Vagina (tissue), 1 donor: ENCODE results near the gene GPR35. TPM values are rescaled to one million over a fixed set of nuclear protein-coding genes. Genes with fewer than 3 reads are reported as not detected.

ENCODE experiments used
- small RNA-seq: library from RNA; depleted of rRNA; stranded (forward); fragments of <200 nt; gene quantifications from one replicate; pipeline ENCODE3, GENCODE V24; 2016
- total RNA-seq: library from RNA; depleted of rRNA; stranded (reverse); fragments of >200 nt; gene quantifications from one replicate; pipeline ENCODE4 v1.2.3, GENCODE V29; 2016

The GPR35 gene
- total RNA-seq, 1 donor from 2014 or later = 3.9 TPM

Small RNA genes within 50 kb of the gene (small RNA-seq; reads per million reads assigned to genes)
- gene AC011298.3 = not detected

Other genes starting within 250 kb of the GPR35 start
- gene GPC1, start 189.8 kb upstream of the GPR35 start, total RNA-seq = 73.2 TPM
- gene ANKMY1, start 67.5 kb upstream of the GPR35 start, total RNA-seq = 20.6 TPM
- gene DUSP28, start 65.1 kb upstream of the GPR35 start, total RNA-seq = 5.9 TPM
- gene RNPEPL1, start 57.0 kb upstream of the GPR35 start, total RNA-seq = 65.1 TPM
- gene CAPN10, start 38.7 kb upstream of the GPR35 start, total RNA-seq = 14.2 TPM
- gene AQP12B, start 57.4 kb downstream of the GPR35 start, total RNA-seq = not detected
- not detected for gene AQP12A, start 66.4 kb downstream of the GPR35 start, total RNA-seq
- gene KIF1A, start 194.7 kb downstream of the GPR35 start, total RNA-seq = 6.1 TPM
- not detected for gene AGXT, start 243.3 kb downstream of the GPR35 start, total RNA-seq